ENCODE data around the gene TIAM2.

TIAM2 gene

GRCh38 chr6:155141512-155141911 is 146.4 kb downstream of the TIAM2 start:
- no peak for DNase-seq

- no peak for DNase-seq
Measured at GRCh38 chr6:155142168-155143028, 147.3 kb downstream of the TIAM2 start.

GRCh38 chr6:155143029-155143577 is 148.0 kb downstream of the TIAM2 start:
- DNase-seq = peak; percentile 74

GRCh38 chr6:155143578-155144106 is 148.5 kb downstream of the TIAM2 start:
- no peak for DNase-seq

GRCh38 chr6:155146205-155146604 is 151.1 kb downstream of the TIAM2 start:
- DNase-seq = no peak

GRCh38 chr6:155147958-155148663 is 153.0 kb downstream of the TIAM2 start:
- no peak for DNase-seq

- DNase-seq = no peak
Measured at GRCh38 chr6:155150967-155151671, 156.0 kb downstream of the TIAM2 start.

- peak; percentile 29 for DNase-seq
Measured at GRCh38 chr6:155152211-155153076, 157.3 kb downstream of the TIAM2 start.

GRCh38 chr6:155154158-155154830 is 159.2 kb downstream of the TIAM2 start:
- peak; percentile 96 for DNase-seq

- no peak for DNase-seq
Measured at GRCh38 chr6:155155787-155156447, 160.8 kb downstream of the TIAM2 start.

- DNase-seq = no peak
Measured at GRCh38 chr6:155157101-155157500, 162.0 kb downstream of the TIAM2 start.

- no peak for DNase-seq
Measured at GRCh38 chr6:155158030-155158843, 163.1 kb downstream of the TIAM2 start.

- no peak for DNase-seq
Measured at GRCh38 chr6:155162682-155163081, 167.6 kb downstream of the TIAM2 start.

- DNase-seq = no peak
Measured at GRCh38 chr6:155163601-155164000, 168.5 kb downstream of the TIAM2 start.

- no peak for DNase-seq
Measured at GRCh38 chr6:155165029-155165710, 170.1 kb downstream of the TIAM2 start.

- no peak for DNase-seq
Measured at GRCh38 chr6:155170519-155170918, 175.4 kb downstream of the TIAM2 start.

- DNase-seq = peak; percentile 70
Measured at GRCh38 chr6:155171109-155171746, 176.1 kb downstream of the TIAM2 start.

- peak; percentile 55 for DNase-seq
Measured at GRCh38 chr6:155171747-155172449, 176.8 kb downstream of the TIAM2 start.
